ENCODE data around the gene MOSMO.

The MOSMO gene

GRCh38 chr16:22055881-22056280, 48.0 kb downstream of the MOSMO start:
- no peak overlapping the region for H3K27ac ChIP-seq (ENCODE audit: poor library complexity, severe bottlenecking)
- peaks cover 10% of the 10 kb centered on the region for H3K4me1 ChIP-seq (ENCODE audit: insufficient read depth, poor library complexity, severe bottlenecking)
- H3K27me3 ChIP-seq (ENCODE audit: insufficient read depth, poor library complexity, severe bottlenecking), result no peaks in the 10 kb centered on the region
- DNase-seq (ENCODE audit: low spot score) (no peak), ATAC-seq (ENCODE audit: low read depth) (no peak)
- H3K9me3 ChIP-seq (ENCODE audit: severe bottlenecking), result no peaks in the 10 kb centered on the region
- peaks cover 28% of the 10 kb centered on the region for H3K36me3 ChIP-seq (ENCODE audit: low read depth)
- no peak for TF ChIP-seq CTCF (IDR thresholded peaks at IDR 0.05; ENCODE audit: poor library complexity, severe bottlenecking)
- H3K4me3 ChIP-seq (ENCODE audit: severe bottlenecking), result no peak overlapping the region

- peak overlapping the region; percentile 94 for H3K27ac ChIP-seq (ENCODE audit: poor library complexity, severe bottlenecking)
- H3K36me3 ChIP-seq (ENCODE audit: low read depth), result peaks cover 22% of the 10 kb centered on the region
- no peak overlapping the region for H3K4me3 ChIP-seq (ENCODE audit: severe bottlenecking)
- ATAC-seq (ENCODE audit: low read depth) (no peak), DNase-seq (ENCODE audit: low spot score) (no peak)
- H3K4me1 ChIP-seq (ENCODE audit: insufficient read depth, poor library complexity, severe bottlenecking), result peaks cover 38% of the 10 kb centered on the region
- peaks cover 5% of the 10 kb centered on the region for H3K9me3 ChIP-seq (ENCODE audit: severe bottlenecking)
- H3K27me3 ChIP-seq (ENCODE audit: insufficient read depth, poor library complexity, severe bottlenecking), result no peaks in the 10 kb centered on the region
- TF ChIP-seq CTCF (IDR thresholded peaks at IDR 0.05; ENCODE audit: poor library complexity, severe bottlenecking), result no peak
Observed at GRCh38 chr16:22063888-22064467, 56.1 kb downstream of the MOSMO start.

- ATAC-seq (ENCODE audit: low read depth) (peak; percentile 80), DNase-seq (ENCODE audit: low spot score) (no peak)
- Histone ChIP-seq H3K4me3 (ENCODE audit: severe bottlenecking) (no peak overlapping the region), H3K27me3 (ENCODE audit: insufficient read depth, poor library complexity, severe bottlenecking) (no peaks in the 10 kb centered on the region), H3K4me1 (ENCODE audit: insufficient read depth, poor library complexity, severe bottlenecking) (peaks cover 51% of the 10 kb centered on the region), H3K36me3 (ENCODE audit: low read depth) (peaks cover 22% of the 10 kb centered on the region), H3K27ac (ENCODE audit: poor library complexity, severe bottlenecking) (peak overlapping the region; percentile 94), H3K9me3 (ENCODE audit: severe bottlenecking) (peaks cover 5% of the 10 kb centered on the region)
- TF ChIP-seq CTCF (IDR thresholded peaks at IDR 0.05; ENCODE audit: poor library complexity, severe bottlenecking), result no peak
Observed at GRCh38 chr16:22065252-22065651, 57.3 kb downstream of the MOSMO start.

- Histone ChIP-seq H3K4me3 (ENCODE audit: severe bottlenecking) (no peak overlapping the region), H3K36me3 (ENCODE audit: low read depth) (peaks cover 22% of the 10 kb centered on the region), H3K27ac (ENCODE audit: poor library complexity, severe bottlenecking) (peak overlapping the region; percentile 71), H3K9me3 (ENCODE audit: severe bottlenecking) (peaks cover 6% of the 10 kb centered on the region), H3K27me3 (ENCODE audit: insufficient read depth, poor library complexity, severe bottlenecking) (no peaks in the 10 kb centered on the region), H3K4me1 (ENCODE audit: insufficient read depth, poor library complexity, severe bottlenecking) (peaks cover 60% of the 10 kb centered on the region)
- DNase-seq (ENCODE audit: low spot score) (no peak), ATAC-seq (ENCODE audit: low read depth) (peak; percentile 68)
- no peak for TF ChIP-seq CTCF (IDR thresholded peaks at IDR 0.05; ENCODE audit: poor library complexity, severe bottlenecking)
Observed at GRCh38 chr16:22070361-22071330, 62.7 kb downstream of the MOSMO start.

Measured in RWPE2 (cell line).